ENCODE results near the gene CEL.
"Not testable (repeated sequence)": the region's sequence is repeated elsewhere in the genome, so short reads cannot be mapped to it uniquely, and the experiment has no call there.

Gene CEL

DNA sequence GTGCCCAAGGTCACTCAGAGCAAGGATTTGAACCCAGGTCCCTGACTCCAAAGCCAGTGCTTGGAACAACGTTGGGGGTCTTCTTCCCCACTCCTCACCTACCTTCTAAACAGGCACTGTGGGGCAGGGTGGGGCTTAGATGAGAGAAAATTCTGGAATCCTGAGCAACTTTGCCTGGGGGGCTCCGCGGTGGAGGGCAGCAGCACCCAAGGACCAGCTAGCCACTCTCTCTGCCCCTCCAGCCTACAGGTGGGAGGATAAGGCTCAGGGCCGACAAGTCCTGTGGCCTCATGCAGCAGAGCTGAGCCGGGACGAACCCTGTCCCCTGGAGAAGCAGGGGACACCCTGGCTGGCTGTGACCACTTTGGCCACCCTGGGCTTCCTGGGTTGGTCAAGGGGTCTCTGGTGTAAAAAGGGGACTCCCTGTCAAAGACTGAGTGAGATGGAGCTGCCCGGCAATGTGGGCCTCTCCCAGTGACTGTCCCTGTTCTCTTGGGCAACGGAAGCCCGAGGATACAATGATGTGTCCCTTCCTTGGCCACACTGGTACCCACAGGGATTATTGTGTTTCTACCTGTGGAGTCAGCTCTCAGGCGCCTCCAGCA, 26.5 kb downstream of the CEL start:
- H3K4me3 ChIP-seq (ENCODE audit: insufficient read length, low read depth) = no peak overlapping the region
- TF ChIP-seq ZNF274 (IDR thresholded peaks at IDR 0.05; ENCODE audit: low read depth, low read length) (no peak), YY1 (IDR thresholded peaks at IDR 0.05; ENCODE audit: insufficient read depth, insufficient read length) (no peak), SUZ12 (IDR thresholded peaks at IDR 0.05; ENCODE audit: extremely low read depth, insufficient read depth, insufficient read length) (no peak)
- no peak for DNase-seq (ENCODE audit: low read depth, low spot score)
- no peaks in the 10 kb centered on the region for H3K9me3 ChIP-seq (ENCODE audit: insufficient read depth, low read length)
- H3K36me3 ChIP-seq (ENCODE audit: insufficient read depth, insufficient read length, low read length) = no peaks in the 10 kb centered on the region
- no peaks in the 10 kb centered on the region for H3K4me1 ChIP-seq (ENCODE audit: insufficient read depth, insufficient read length)
- H3K9ac ChIP-seq (ENCODE audit: insufficient read length, low read depth) = no peak overlapping the region
- H3K27me3 ChIP-seq (ENCODE audit: insufficient read depth, insufficient read length) = no peaks in the 10 kb centered on the region

DNA sequence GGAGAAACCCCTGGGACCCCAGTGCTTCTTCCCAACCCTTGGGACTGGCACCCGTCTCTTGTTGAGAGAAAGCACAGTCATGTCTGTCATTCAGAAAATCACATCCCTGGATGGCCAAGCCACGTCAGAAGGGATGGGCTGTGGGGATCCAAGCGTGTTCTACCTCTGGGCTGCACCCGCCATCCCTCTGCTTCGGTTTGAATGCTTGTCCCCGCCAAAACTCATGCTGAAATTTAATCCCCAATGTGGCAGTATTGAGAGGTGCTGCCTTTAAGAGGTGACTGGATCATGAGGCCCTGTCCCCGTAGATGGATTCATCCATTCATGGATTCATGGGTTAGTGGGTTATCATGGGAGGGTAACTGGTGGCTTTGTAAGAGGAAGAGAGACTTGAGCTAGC, 27.0 kb downstream of the CEL start:
- Histone ChIP-seq H3K9ac (ENCODE audit: insufficient read length, low read depth) (no peak overlapping the region), H3K27me3 (ENCODE audit: insufficient read depth, insufficient read length) (no peaks in the 10 kb centered on the region), H3K4me3 (ENCODE audit: insufficient read length, low read depth) (no peak overlapping the region), H3K4me1 (ENCODE audit: insufficient read depth, insufficient read length) (no peaks in the 10 kb centered on the region), H3K9me3 (ENCODE audit: insufficient read depth, low read length) (no peaks in the 10 kb centered on the region), H3K36me3 (ENCODE audit: insufficient read depth, insufficient read length, low read length) (no peaks in the 10 kb centered on the region)
- DNase-seq (ENCODE audit: low read depth, low spot score) = no peak
- TF ChIP-seq SUZ12 (IDR thresholded peaks at IDR 0.05; ENCODE audit: extremely low read depth, insufficient read depth, insufficient read length) = no peak
- TF ChIP-seq YY1 (IDR thresholded peaks at IDR 0.05; ENCODE audit: insufficient read depth, insufficient read length) = no peak
- no peak for TF ChIP-seq ZNF274 (IDR thresholded peaks at IDR 0.05; ENCODE audit: low read depth, low read length)

- H3K4me1 ChIP-seq (ENCODE audit: insufficient read depth, insufficient read length) = no peaks in the 10 kb centered on the region
- H3K4me3 ChIP-seq (ENCODE audit: insufficient read length, low read depth) = no peak overlapping the region
- H3K9ac ChIP-seq (ENCODE audit: insufficient read length, low read depth) = no peak overlapping the region
- TF ChIP-seq ZNF274 (IDR thresholded peaks at IDR 0.05; ENCODE audit: low read depth, low read length) (no peak), SUZ12 (IDR thresholded peaks at IDR 0.05; ENCODE audit: extremely low read depth, insufficient read depth, insufficient read length) (no peak), YY1 (IDR thresholded peaks at IDR 0.05; ENCODE audit: insufficient read depth, insufficient read length) (no peak)
- no peak for DNase-seq (ENCODE audit: low read depth, low spot score)
- no peaks in the 10 kb centered on the region for H3K9me3 ChIP-seq (ENCODE audit: insufficient read depth, low read length)
- no peaks in the 10 kb centered on the region for H3K27me3 ChIP-seq (ENCODE audit: insufficient read depth, insufficient read length)
- H3K36me3 ChIP-seq (ENCODE audit: insufficient read depth, insufficient read length, low read length) = no peaks in the 10 kb centered on the region
Measured at GRCh38 chr9:133089271-133089671, 27.5 kb downstream of the CEL start.

- no peak overlapping the region for H3K4me3 ChIP-seq (ENCODE audit: insufficient read length, low read depth)
- H3K9ac ChIP-seq (ENCODE audit: insufficient read length, low read depth) = no peak overlapping the region
- no peak for DNase-seq (ENCODE audit: low read depth, low spot score)
- H3K9me3 ChIP-seq (ENCODE audit: insufficient read depth, low read length) = no peaks in the 10 kb centered on the region
- no peaks in the 10 kb centered on the region for H3K4me1 ChIP-seq (ENCODE audit: insufficient read depth, insufficient read length)
- H3K27me3 ChIP-seq (ENCODE audit: insufficient read depth, insufficient read length) = no peaks in the 10 kb centered on the region
- no peaks in the 10 kb centered on the region for H3K36me3 ChIP-seq (ENCODE audit: insufficient read depth, insufficient read length, low read length)
- TF ChIP-seq SUZ12 (IDR thresholded peaks at IDR 0.05; ENCODE audit: extremely low read depth, insufficient read depth, insufficient read length) = no peak
- TF ChIP-seq YY1 (IDR thresholded peaks at IDR 0.05; ENCODE audit: insufficient read depth, insufficient read length) = no peak
- TF ChIP-seq ZNF274 (IDR thresholded peaks at IDR 0.05; ENCODE audit: low read depth, low read length) = no peak
Measured at GRCh38 chr9:133090187-133090586, 28.4 kb downstream of the CEL start.

- H3K27me3 ChIP-seq (ENCODE audit: insufficient read depth, insufficient read length) = no peaks in the 10 kb centered on the region
- H3K9me3 ChIP-seq (ENCODE audit: insufficient read depth, low read length) = peaks cover 3% of the 10 kb centered on the region
Measured at GRCh38 chr9:133090752-133091385, 29.1 kb downstream of the CEL start.

DNA sequence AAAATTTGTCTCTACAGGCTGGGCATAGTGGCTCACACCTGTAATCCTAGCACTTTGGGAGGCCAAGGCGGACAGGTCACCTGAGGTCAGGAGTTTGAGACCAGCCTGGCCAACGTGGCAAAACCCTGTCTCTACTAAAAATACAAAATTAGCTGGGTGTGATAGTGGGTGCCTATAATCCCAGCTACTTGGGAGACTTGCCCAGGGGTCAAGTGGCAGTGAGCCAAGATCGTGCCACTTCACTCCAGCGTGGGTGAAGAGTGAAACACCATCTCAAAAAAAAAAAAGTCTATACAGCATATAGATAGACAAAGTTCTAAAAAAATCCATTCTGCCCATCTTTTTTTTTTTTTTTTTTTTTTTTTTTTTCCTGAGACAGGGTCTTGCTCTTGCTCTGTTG, 32.6 kb downstream of the CEL start:
- H3K4me1 ChIP-seq (ENCODE audit: insufficient read depth, insufficient read length); H3K9ac ChIP-seq (ENCODE audit: insufficient read length, low read depth); H3K9me3 ChIP-seq (ENCODE audit: insufficient read depth, low read length); H3K4me3 ChIP-seq (ENCODE audit: insufficient read length, low read depth); H3K27me3 ChIP-seq (ENCODE audit: insufficient read depth, insufficient read length); DNase-seq (ENCODE audit: low read depth, low spot score): not testable (repeated sequence)
- H3K36me3 ChIP-seq (ENCODE audit: insufficient read depth, insufficient read length, low read length) = peaks cover 28% of the 10 kb centered on the region

More at GRCh38 chr9:133090752-133091385, 29.1 kb downstream of the CEL start:
- no peak overlapping the region for H3K4me3 ChIP-seq (ENCODE audit: insufficient read length, low read depth)
- no peak for DNase-seq (ENCODE audit: low read depth, low spot score)
- H3K36me3 ChIP-seq (ENCODE audit: insufficient read depth, insufficient read length, low read length) = no peaks in the 10 kb centered on the region
- no peaks in the 10 kb centered on the region for H3K4me1 ChIP-seq (ENCODE audit: insufficient read depth, insufficient read length)
- no peak overlapping the region for H3K9ac ChIP-seq (ENCODE audit: insufficient read length, low read depth)
- no peak for TF ChIP-seq ZNF274 (IDR thresholded peaks at IDR 0.05; ENCODE audit: low read depth, low read length)
- TF ChIP-seq YY1 (IDR thresholded peaks at IDR 0.05; ENCODE audit: insufficient read depth, insufficient read length) = no peak
- TF ChIP-seq SUZ12 (IDR thresholded peaks at IDR 0.05; ENCODE audit: extremely low read depth, insufficient read depth, insufficient read length) = no peak

GRCh38 chr9:133094842-133095393, 33.1 kb downstream of the CEL start:
- Histone ChIP-seq H3K4me3 (ENCODE audit: insufficient read length, low read depth) (no peak overlapping the region), H3K36me3 (ENCODE audit: insufficient read depth, insufficient read length, low read length) (peaks cover 32% of the 10 kb centered on the region), H3K9me3 (ENCODE audit: insufficient read depth, low read length) (peaks cover 10% of the 10 kb centered on the region), H3K27me3 (ENCODE audit: insufficient read depth, insufficient read length) (no peaks in the 10 kb centered on the region), H3K9ac (ENCODE audit: insufficient read length, low read depth) (no peak overlapping the region), H3K4me1 (ENCODE audit: insufficient read depth, insufficient read length) (no peaks in the 10 kb centered on the region)
- no peak for DNase-seq (ENCODE audit: low read depth, low spot score)
- TF ChIP-seq YY1 (IDR thresholded peaks at IDR 0.05; ENCODE audit: insufficient read depth, insufficient read length) (no peak), ZNF274 (IDR thresholded peaks at IDR 0.05; ENCODE audit: low read depth, low read length) (no peak), SUZ12 (IDR thresholded peaks at IDR 0.05; ENCODE audit: extremely low read depth, insufficient read depth, insufficient read length) (no peak)
